Fibroblast of peridontal ligament (primary cell): ENCODE measurements around the gene GEMIN2.
A peak's percentile ranks its signal among the peaks of the same experiment; 100 is the strongest.
"Not testable (repeated sequence)": the region's sequence is repeated elsewhere in the genome, so short reads cannot be mapped to it uniquely, and the experiment has no call there.

ENCODE experiments used
- DNase-seq: peaks from one replicate; pipeline ENCODE4 v3.0.0-alpha.2; 2010; ENCODE audit errors: extremely low read depth

GEMIN2 gene

DNA sequence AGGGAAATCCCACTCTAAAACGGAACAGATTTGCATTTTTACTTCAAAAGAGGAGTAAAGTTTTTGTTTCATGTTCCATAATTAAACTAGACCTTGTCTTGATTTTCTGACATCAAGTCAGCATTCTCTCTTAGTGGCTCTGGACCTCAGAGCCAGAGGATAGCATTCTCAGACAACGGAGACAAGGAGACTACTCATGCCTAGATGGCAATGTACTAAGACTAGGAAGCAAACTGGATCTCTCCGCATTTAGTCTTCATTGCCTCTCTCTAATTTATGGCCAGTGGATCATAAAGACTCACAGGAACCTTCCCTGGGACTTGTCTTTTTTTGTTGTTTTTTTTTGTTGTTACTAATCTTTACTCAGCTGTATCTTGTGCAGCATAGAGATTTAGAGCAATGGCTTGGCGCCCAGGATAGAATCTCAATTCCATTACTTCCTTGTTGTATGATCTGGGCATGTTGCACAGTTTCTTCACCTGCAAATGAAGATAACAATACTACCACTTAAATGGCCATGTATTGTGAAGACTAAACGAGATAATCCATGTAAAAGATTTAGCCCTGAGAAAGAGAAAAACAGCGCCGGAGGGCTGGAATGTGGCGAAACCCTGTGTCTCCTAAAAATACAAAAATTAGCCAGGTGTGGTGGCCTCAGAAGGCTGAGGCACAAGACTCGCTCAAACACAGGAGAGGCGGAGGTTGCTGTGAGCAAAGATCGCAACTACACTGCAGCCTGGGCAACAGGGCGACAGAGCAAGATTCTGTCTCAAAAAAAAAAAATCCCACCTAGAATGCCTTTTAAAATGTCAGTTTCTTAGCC is 4.0 kb upstream of the GEMIN2 start:
- DNase-seq, result no peak

DNA sequence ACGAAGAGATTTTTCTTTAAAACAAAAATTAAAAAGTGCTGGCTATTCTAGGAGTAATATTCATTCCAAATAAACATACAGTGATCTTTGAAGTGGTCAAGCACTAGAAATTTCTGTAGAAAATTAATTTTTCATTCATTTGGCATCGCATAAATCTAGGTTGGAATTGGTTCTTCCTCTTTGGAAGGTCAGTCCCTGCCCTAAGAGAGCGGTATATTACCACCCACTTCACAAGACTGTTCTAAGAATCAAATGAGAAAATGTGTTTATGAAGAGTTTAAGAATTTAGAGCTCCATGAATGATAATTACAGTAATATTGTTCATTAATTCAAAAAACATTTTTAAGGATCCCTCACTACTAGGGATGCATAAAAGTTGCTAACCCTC is 444 bp upstream of the GEMIN2 start:
- DNase-seq, result no peak

DNA sequence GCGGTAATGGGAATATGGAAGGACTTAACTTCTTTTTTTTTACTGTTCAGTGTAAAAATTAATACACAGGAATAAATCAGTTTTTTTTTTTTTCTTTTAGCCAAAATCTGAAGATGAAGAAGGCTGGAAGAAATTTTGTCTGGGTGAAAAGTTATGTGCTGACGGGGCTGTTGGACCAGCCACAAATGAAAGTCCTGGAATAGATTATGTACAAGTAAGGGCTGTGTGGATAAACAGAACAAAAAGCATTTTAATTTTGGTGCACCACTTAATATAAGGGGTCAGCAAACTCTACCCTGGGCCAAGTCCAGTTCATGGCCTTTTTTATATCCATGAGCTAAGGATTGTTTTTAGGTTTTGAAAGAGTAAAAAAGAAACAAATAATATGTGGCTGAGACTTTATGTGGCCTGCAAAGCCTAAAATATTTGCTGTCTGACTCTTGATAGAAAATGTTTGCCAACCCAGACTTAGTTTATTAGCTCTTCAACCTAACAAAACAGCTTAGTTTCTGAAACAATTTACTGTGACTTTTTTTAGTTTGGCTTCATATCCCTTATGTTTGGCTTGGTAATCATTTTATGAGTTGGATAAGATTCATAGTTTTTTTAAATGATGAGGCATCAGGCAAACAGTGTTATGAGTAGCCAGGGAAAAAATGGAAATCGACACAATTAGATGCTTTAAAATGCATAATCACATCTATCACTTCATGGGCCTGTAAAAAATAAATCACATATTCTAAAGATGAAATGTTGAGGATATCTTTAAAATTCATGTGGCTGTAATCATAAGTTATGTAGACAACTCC is 8.4 kb downstream of the GEMIN2 start:
- DNase-seq, result no peak

DNA sequence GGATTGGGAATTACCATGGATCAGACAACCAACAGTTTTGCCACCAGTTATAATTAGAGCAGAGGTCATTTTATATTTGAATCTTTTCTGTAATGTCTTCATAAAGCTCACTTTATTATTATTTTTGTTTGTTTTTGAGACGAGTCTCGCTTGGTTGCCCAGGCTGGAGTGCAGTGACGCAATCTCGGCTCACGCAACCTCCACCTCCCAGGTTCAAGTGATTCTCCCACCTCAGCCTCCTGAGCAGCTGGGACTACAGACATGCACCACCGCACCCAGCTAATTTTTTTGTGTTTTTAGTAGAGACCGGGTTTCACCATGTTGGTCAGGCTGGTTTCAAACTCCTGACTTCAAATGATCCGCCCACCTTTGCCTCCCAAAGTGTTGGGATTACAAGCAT is 23.7 kb downstream of the GEMIN2 start:
- not testable (repeated sequence) for DNase-seq

DNA sequence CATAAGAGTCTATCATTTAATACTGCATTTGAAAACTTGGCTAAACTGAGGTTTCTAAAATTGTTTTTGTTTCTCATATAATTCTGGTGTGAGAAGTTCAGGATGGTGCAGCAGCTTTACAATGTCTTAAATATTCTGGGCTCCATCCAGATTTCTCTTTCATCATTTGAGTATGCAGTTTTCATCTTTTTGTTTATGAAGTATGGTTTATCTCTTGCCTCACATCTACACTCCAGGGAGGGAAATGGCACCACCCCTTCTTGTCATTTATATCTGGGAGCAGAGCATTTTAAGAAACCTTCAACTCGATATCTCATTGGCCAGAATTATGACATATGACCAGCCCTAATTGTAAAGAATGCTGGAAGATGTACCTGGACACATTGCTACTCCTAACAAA is 24.3 kb downstream of the GEMIN2 start:
- DNase-seq, result peak; percentile 84

DNA sequence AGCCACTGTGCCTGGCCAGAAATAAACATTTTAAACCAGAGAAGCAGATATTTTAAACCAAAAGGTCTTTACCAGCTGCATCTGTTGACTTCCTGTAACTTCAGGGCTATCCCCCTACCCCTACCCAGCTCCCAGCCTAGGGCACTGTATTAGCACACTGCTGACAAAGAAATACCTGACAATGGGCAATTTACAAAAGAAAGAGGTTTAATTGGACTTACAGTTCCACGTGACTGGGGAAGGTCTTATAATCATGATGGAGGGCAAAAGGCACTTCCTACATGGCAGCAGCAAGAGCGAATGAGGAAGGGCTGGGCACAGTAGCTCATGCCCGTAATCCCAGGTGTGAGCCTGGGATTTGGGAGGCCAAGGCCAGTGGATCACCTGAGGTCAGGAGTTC is 26.0 kb downstream of the GEMIN2 start:
- no peak for DNase-seq

DNA sequence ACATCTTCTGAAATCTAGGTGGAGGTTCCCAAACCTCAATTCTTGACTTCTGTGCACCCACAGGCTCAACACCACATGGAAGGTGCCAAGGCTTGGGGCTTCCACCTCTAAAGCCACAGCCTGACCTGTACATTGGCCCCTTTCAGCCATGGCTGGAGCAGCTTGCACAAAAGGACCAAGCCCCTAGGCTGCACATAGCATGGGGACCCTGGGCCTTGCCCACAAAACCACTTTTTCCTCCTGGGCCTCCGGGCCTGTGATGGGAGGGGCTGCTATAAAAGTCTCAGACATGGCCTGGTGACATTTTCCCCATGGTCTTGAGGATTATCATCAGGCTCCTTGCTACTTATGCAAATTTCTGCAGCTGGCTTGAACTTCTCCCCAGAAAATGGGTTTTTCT is 27.5 kb downstream of the GEMIN2 start:
- DNase-seq, result not testable (repeated sequence)

DNA sequence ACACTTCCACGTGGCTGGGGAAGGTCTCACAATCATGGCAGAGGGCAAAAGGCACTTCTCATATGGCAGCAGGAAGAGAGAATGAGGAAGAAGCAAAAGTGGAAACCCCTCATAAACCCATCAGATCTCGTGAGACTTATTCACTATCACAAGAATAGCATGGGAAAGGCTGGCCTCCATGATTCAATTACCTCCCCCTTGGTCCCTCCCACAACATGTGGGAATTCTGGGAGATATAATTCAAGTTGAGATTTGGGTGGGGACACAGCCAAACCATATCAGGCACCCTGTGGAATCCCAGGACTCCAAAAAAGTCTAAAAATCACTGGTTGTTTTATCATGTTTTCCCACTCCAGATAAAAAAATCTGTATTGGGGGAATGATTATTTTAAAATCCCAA is 29.1 kb downstream of the GEMIN2 start:
- not testable (repeated sequence) for DNase-seq

DNA sequence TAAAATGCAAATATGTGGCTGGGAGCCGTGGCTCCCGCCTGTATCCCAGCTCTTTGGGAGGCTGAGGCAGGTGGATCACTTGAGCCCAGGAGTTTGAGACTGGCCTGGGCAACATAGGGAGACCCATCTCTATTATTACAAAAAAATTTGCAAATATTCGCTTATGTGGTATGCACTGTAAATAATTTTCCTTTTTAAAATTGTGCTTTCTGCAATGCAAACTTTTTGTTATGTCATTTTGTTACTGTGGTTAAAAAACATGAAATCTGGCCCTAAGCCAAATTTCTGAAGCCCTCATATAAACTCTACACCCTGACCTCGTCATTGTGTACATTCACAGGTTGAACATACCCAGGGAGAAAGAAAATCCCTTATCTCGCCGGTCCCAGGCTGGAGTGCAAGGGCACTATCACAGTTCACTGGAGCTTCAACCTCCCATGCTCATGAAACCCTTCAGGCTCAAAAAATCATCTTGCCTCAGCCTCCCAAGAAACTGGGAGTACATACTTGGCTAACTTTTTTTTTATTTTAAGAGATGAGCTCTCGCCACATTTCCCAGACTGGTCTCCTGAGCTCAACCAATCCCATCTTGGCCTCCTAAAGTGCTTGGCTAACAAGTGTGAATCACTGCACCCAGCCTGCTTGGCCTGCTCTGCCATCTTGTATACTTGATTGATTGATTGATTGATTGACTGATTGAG is 31.3 kb downstream of the GEMIN2 start:
- DNase-seq, result no peak

DNA sequence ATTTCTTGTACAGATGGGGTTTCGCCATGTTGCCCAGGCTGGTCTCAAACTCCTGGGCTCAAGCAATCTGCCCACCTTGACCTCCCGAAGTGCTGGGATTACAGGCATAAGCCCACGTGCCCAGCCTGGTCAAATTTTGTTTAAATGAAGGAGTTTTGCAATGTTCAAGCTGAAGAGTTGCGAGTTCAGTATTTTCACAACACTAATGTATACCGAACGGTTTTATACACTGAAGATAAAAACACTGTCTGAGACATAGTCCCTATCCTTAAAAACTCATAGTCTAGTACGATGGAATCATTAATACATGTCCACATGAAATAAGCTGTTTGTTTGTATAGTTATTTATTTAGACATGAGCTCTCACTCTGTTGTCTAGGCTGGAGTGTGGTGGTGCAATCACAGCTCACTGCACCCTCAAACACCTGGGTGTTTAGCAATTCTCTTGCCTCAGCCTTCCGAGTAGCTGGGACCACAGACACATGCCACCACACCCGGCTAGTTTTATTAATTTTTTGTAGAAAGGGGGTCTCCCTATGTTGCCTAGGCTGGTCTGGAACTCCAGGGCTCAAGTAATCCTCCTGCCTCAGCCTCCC is 40.6 kb downstream of the GEMIN2 start:
- no peak for DNase-seq

DNA sequence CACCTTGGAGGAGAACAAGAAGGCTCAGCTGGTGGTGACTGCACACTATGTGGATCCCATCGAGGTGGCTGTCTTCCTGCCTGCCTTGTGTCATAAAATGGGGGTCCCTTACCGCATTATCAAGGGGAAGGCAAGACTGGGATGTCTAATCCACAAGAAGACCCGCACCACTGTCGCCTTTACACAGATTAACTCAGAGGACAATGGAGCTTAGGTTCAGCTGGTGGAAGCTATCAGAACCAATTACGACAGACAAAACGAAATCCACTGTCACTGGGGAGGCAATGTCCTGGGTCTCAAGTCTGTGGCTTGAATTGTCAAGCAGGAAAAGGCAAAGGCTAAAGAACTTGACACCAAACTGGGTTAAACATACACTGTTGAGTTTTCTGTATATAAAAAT is 43.4 kb downstream of the GEMIN2 start:
- no peak for DNase-seq

DNA sequence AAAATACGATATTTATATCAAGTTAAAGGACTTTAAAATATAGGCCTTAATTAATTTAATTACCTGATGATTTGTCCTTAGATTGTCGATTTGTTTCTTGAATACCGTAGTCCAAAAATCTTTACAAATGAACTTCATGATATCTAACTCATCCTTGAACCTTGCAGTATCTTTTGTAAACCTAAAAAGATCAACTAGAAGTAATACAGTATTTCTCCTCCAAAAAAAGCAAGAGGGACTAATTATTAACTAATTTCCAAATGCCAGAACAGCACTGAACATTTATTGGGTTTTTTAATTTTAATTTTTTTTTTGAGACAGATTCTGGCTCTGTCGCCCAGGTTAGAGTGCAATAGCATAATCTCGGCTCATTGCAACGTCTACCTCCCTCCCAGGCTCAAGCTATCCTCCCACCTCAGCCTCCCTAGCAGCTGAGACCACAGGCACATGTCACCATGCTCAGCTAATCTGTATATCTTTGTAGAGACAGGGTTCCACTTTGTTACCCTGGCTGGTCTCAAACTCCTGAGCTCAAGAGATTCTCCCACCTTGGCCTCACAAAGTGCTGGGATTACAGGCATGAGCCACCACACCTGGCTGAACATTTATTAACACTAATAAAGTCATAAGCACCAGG is 44.2 kb downstream of the GEMIN2 start:
- no peak for DNase-seq

DNA sequence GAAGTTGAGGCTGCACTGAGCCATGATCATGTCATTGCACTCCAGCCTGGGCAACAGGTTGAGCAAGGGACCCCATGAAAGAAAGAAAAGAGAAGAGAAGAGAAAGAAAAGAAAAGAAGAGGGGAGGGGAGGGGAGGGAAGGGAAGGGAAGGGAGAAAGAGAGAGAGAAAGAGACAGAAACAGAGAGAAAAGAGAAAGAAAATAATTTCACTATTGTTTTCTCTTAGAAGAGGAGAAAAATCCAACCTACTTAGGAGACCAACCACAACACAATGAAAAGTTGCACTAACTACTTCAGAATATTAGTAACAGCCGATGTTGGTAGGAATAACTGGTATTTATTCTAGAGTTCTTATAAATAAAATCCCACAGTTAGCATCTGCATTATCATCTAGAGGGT is 46.4 kb downstream of the GEMIN2 start:
- no peak for DNase-seq

DNA sequence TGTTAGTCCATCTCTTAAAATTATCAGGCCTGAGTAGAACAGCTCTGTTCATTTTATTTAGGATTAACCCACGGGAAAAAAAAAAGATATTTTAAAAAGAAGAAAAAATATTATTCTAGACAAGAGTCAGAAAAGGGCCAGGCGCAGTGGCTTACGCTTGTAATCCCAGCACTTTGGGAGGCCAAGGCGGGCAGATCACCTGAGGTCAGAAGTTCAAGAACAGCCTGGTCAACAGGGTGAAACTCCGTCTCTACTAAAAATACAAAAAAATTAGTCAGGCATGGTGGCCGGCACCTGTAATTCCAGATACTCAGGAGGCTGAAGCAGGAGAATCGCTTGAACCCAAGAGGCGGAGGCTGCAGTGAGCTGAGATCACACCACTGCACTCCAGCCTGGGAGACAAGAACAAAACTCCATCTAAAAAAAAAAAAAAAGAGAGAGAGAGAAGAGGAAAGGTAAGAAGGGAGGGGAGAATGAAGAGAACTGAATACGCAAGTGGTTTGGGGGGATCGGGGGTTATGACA is 53.7 kb downstream of the GEMIN2 start:
- DNase-seq, result not testable (repeated sequence)

DNA sequence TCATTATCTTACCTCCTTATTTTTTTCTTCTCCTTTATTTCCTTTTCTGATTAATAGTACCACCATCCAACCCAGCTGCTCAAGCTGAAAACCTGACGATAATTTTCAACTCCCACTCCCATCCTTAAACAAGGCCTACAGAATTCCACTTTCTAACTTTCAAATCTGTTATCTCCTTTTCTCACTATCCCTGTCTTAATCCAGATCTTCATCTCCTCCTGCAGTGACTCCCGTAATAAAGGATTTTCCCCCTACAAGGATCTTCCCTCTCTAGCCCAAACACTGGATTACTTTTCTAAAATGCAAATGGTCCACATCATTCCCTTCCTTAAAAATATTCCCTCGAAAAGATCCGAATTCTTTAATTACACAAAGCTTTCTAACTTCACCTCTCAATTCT is 54.5 kb downstream of the GEMIN2 start:
- DNase-seq, result no peak

DNA sequence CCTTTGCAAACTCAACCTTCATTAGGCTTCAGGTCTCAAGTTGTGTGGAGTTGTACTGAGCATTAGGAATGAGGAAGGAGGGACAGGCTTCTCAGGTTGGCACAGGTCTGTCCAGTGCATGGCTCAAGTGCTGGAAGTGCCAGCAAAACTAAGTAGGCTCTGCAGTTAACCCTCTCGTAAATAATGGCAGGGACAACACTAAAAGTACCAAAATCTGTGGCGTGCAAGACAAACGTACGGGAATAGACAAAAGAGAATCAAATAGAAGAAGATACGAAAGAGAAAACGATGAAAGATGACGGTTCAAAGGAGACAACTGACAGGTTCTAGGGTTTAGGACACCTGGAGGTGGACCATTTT is 55.4 kb downstream of the GEMIN2 start:
- DNase-seq, result peak; percentile 10

DNA sequence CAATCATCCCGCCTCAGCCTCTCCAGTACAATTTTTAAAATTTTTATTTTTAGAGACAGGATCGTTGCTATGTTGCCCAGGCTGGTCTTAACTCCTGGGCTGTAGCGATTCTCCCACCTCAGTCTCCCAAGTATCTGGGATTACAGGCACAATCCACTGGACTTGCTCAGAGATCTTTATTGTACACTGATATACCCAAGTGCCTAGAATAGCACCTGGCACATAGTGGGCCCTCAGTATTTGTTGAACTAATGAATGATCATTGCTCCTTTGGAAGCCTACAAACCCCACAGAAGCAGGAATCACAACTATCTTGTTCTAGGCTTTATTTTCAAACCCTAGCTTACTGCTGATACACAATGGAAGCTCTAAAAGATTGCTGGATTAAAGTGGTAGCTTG is 59.1 kb downstream of the GEMIN2 start:
- no peak for DNase-seq

DNA sequence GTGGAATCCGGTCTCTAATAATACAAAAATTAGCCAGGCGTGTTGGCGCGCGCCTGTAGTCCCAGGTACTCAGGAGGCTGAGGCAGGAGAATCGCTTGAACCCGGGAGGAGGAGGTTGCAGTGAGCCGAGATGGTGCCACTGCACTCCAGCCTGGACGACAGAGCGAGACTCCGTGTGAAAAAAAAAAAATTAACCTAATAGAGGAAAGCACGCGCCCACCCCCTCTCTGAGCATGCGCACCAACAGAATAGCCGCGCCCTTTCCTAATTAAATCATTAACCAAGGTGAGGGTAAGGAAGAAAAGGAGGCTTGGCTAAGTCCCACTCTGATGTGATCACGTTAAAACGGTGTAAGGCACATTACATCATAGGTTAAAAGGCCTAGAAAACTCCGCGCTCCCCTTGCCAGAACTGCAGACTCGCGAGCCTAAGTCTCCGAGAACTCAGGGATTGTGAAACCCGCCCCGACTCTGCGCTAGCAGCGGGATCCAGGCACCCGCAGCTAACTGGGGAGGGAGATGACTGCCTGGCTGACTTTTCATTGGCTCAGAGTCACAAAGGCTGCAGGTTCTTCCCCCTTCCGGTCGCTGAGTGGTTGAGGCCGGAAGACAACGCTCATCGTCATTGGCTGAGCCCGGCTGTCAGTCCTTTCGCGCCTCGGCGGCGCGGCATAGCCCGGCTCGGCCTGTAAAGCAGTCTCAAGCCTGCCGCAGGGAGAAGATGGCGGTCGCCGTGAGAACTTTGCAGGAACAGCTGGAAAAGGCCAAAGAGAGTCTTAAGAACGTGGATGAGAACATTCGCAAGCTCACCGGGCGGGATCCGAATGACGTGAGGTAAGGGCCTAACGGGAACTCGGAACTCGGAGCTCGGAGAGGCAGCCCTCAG is 60.7 kb downstream of the GEMIN2 start, which contains the start of gene PNN:
PNN (plus strand) TSS at position 695 of the 885 bp plus-strand sequence; CDS start at position 721, 26 bp downstream.
- DNase-seq, result peak; percentile 99

DNA sequence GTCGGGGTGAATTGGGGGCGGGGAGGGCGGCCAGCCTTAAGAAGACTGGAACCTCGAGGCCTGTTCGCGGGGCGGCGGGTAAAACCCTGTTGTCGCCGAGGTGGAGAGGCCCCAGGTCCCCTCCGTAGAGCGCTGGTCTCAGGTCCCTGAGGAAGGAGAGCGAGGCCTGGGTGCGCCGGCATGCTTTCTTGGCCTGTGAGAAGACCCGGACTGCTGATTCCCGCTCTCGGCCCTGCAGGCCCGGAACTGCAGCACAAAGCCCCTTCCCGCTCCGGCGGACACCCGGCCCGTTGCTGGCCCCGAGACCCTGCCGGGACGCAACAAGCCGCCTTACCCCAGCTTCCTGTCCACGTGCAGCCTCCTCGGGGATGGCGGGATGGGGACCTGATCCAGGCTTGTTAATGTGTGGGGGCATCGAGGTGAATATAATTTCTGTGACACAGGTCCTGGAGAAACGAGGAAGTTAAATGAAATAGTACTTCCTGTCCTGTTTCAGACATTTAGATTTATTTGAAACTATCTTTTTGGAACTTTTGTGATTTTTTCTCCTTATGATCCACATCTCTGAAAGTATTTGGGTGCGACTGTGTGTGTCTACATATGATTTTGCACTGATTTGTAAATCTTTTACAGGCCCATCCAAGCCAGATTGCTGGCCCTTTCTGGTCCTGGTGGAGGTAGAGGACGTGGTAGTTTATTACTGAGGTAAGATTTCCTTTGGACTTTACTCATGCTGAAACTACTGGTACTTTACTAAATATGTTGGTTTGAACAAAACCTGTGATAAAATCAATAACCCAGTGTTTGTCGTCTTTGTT is 61.5 kb downstream of the GEMIN2 start:
- DNase-seq, result no peak
